ENCODE measurements around the gene KCNT2. TPM values are rescaled to one million over a fixed set of nuclear protein-coding genes. Genes with fewer than 3 reads are reported as not detected.

The KCNT2 gene
- total RNA-seq, 1 donor from 2014 or later, result 126 TPM

- no peaks in the 10 kb centered on the region for H3K27me3 Mint-ChIP-seq (ENCODE audit: unreplicated experiment)
- no peak for DNase-seq
- H3K4me3 Mint-ChIP-seq (ENCODE audit: unreplicated experiment), result no peak overlapping the region
- no peaks in the 10 kb centered on the region for H3K36me3 Mint-ChIP-seq (ENCODE audit: unreplicated experiment)
- no peak overlapping the region for H3K27ac Mint-ChIP-seq (ENCODE audit: unreplicated experiment)
- no peak for TF ChIP-seq CTCF (IDR thresholded peaks at IDR 0.05; ENCODE audit: partially characterized antibody, unreplicated experiment)
- no peaks in the 10 kb centered on the region for H3K9me3 Mint-ChIP-seq (ENCODE audit: unreplicated experiment)
- H3K4me1 Mint-ChIP-seq (ENCODE audit: low read depth, unreplicated experiment), result no peaks in the 10 kb centered on the region
Measured at GRCh38 chr1:196209983-196210382, 398.3 kb downstream of the KCNT2 start.

GRCh38 chr1:196209265-196209664, 399.0 kb downstream of the KCNT2 start:
- no peak for TF ChIP-seq CTCF (IDR thresholded peaks at IDR 0.05; ENCODE audit: partially characterized antibody, unreplicated experiment)
- no peak for DNase-seq

GRCh38 chr1:196207612-196208217, 400.5 kb downstream of the KCNT2 start:
- H3K27ac Mint-ChIP-seq (ENCODE audit: unreplicated experiment), result no peak overlapping the region
- no peak for DNase-seq
- H3K4me3 Mint-ChIP-seq (ENCODE audit: unreplicated experiment), result no peak overlapping the region
- no peaks in the 10 kb centered on the region for H3K27me3 Mint-ChIP-seq (ENCODE audit: unreplicated experiment)
- H3K4me1 Mint-ChIP-seq (ENCODE audit: low read depth, unreplicated experiment), result no peaks in the 10 kb centered on the region
- H3K36me3 Mint-ChIP-seq (ENCODE audit: unreplicated experiment), result no peaks in the 10 kb centered on the region
- H3K9me3 Mint-ChIP-seq (ENCODE audit: unreplicated experiment), result no peaks in the 10 kb centered on the region
- TF ChIP-seq CTCF (IDR thresholded peaks at IDR 0.05; ENCODE audit: partially characterized antibody, unreplicated experiment), result no peak

More at GRCh38 chr1:196209265-196209664, 399.0 kb downstream of the KCNT2 start:
- Mint-ChIP-seq H3K4me1 (ENCODE audit: low read depth, unreplicated experiment) (no peaks in the 10 kb centered on the region), H3K4me3 (ENCODE audit: unreplicated experiment) (no peak overlapping the region), H3K27me3 (ENCODE audit: unreplicated experiment) (no peaks in the 10 kb centered on the region), H3K27ac (ENCODE audit: unreplicated experiment) (no peak overlapping the region), H3K36me3 (ENCODE audit: unreplicated experiment) (no peaks in the 10 kb centered on the region), H3K9me3 (ENCODE audit: unreplicated experiment) (no peaks in the 10 kb centered on the region)

- DNase-seq, result no peak
- Mint-ChIP-seq H3K27me3 (ENCODE audit: unreplicated experiment) (no peaks in the 10 kb centered on the region), H3K36me3 (ENCODE audit: unreplicated experiment) (no peaks in the 10 kb centered on the region), H3K27ac (ENCODE audit: unreplicated experiment) (no peak overlapping the region), H3K4me1 (ENCODE audit: low read depth, unreplicated experiment) (no peaks in the 10 kb centered on the region), H3K4me3 (ENCODE audit: unreplicated experiment) (no peak overlapping the region), H3K9me3 (ENCODE audit: unreplicated experiment) (no peaks in the 10 kb centered on the region)
- TF ChIP-seq CTCF (IDR thresholded peaks at IDR 0.05; ENCODE audit: partially characterized antibody, unreplicated experiment), result no peak
Measured at GRCh38 chr1:196205882-196206281, 402.4 kb downstream of the KCNT2 start.

- no peak for DNase-seq
- Mint-ChIP-seq H3K4me3 (ENCODE audit: unreplicated experiment) (no peak overlapping the region), H3K27me3 (ENCODE audit: unreplicated experiment) (peaks cover 1% of the 10 kb centered on the region), H3K27ac (ENCODE audit: unreplicated experiment) (no peak overlapping the region), H3K4me1 (ENCODE audit: low read depth, unreplicated experiment) (no peaks in the 10 kb centered on the region), H3K9me3 (ENCODE audit: unreplicated experiment) (peaks cover 1% of the 10 kb centered on the region), H3K36me3 (ENCODE audit: unreplicated experiment) (no peaks in the 10 kb centered on the region)
- no peak for TF ChIP-seq CTCF (IDR thresholded peaks at IDR 0.05; ENCODE audit: partially characterized antibody, unreplicated experiment)
Measured at GRCh38 chr1:196196486-196196885, 411.8 kb downstream of the KCNT2 start.
